Neural cell (in vitro differentiated cells): Measurements from ENCODE around the gene STPG3.

Experiments used
- EP300 ChIP-seq: fragments of 450-650 bp; conservative IDR thresholded peaks from 2 replicates; pipeline ENCODE4 v1.6.1; 2014; ENCODE audit warnings: antibody characterized with exemption, mild to moderate bottlenecking, moderate library complexity; ENCODE audit not compliant: poor library complexity, severe bottlenecking
- EZH2 ChIP-seq: fragments of 200-600, 300-800 bp; shearing (Covaris generic), sonication (generic); IDR thresholded peaks from 2 replicates; pipeline ENCODE4 v1.6.1; 2014; ENCODE audit warnings: antibody characterized with exemption, low read length, borderline replicate concordance, mild to moderate bottlenecking; ENCODE audit not compliant: insufficient read depth, poor library complexity, severe bottlenecking
- MXI1 ChIP-seq: fragments of 450-650 bp; conservative IDR thresholded peaks from 2 replicates; pipeline ENCODE4 v1.6.1; 2014; ENCODE audit warnings: antibody characterized with exemption, mild to moderate bottlenecking; ENCODE audit not compliant: poor library complexity, severe bottlenecking
- POLR2AphosphoS5 ChIP-seq: IDR thresholded peaks from 2 replicates; pipeline ENCODE4 v1.6.1; 2012
- RAD21 ChIP-seq: fragments of 450-650 bp; conservative IDR thresholded peaks from 2 replicates; pipeline ENCODE4 v1.6.1; 2014; ENCODE audit warnings: antibody characterized with exemption, mild to moderate bottlenecking, moderate library complexity
- SMC3 ChIP-seq: fragments of 450-650 bp; conservative IDR thresholded peaks from 2 replicates; pipeline ENCODE4 v1.6.1; 2014; ENCODE audit warnings: antibody characterized with exemption, mild to moderate bottlenecking, moderate library complexity; ENCODE audit not compliant: poor library complexity
- TAF1 ChIP-seq: IDR thresholded peaks from 2 replicates; pipeline ENCODE4 v1.6.1; 2012; ENCODE audit warnings: low read depth
- TF ChIP-seq, protein P1 (sequence below): fragments of 450-650 bp; IDR thresholded peaks from 2 replicates; pipeline ENCODE4 v1.5.1; 2014; ENCODE audit warnings: antibody characterized with exemption, mild to moderate bottlenecking, moderate library complexity; ENCODE audit not compliant: poor library complexity, severe bottlenecking
- TF ChIP-seq, protein P2 (sequence below): IDR thresholded peaks from 2 replicates; pipeline ENCODE4 v1.6.1; 2012; ENCODE audit warnings: borderline replicate concordance

DNA sequence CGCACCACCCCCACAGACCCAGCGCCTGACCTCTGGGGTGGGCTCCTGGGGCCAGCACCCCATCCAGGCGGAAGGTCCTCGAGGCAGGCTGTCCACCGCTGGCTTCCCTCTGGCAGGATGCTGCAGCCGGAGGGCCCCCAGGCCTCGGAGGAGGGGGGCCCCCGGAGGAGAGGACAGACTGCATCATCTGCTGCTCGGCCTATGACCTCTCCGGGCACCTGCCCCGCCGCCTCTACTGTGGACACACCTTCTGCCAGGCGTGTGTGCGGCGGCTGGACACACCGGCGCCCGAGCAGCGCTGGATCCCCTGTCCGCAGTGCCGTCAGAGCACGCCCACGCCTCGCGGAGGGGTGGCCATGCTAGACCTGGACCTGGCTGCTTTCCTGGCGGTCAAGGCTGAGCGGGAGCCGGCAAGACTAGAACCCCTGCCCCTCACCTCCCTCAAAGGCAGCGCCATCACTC is 22.5 kb upstream of the STPG3 start:
- TF ChIP-seq EZH2 (no peak), SMC3 (no peak), EP300 (no peak), MXI1 (no peak), TAF1 (no peak), POLR2AphosphoS5 (no peak), RAD21 (no peak)
- TF ChIP-seq, protein P1, sequence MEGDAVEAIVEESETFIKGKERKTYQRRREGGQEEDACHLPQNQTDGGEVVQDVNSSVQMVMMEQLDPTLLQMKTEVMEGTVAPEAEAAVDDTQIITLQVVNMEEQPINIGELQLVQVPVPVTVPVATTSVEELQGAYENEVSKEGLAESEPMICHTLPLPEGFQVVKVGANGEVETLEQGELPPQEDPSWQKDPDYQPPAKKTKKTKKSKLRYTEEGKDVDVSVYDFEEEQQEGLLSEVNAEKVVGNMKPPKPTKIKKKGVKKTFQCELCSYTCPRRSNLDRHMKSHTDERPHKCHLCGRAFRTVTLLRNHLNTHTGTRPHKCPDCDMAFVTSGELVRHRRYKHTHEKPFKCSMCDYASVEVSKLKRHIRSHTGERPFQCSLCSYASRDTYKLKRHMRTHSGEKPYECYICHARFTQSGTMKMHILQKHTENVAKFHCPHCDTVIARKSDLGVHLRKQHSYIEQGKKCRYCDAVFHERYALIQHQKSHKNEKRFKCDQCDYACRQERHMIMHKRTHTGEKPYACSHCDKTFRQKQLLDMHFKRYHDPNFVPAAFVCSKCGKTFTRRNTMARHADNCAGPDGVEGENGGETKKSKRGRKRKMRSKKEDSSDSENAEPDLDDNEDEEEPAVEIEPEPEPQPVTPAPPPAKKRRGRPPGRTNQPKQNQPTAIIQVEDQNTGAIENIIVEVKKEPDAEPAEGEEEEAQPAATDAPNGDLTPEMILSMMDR: no peak
- TF ChIP-seq, protein P2, sequence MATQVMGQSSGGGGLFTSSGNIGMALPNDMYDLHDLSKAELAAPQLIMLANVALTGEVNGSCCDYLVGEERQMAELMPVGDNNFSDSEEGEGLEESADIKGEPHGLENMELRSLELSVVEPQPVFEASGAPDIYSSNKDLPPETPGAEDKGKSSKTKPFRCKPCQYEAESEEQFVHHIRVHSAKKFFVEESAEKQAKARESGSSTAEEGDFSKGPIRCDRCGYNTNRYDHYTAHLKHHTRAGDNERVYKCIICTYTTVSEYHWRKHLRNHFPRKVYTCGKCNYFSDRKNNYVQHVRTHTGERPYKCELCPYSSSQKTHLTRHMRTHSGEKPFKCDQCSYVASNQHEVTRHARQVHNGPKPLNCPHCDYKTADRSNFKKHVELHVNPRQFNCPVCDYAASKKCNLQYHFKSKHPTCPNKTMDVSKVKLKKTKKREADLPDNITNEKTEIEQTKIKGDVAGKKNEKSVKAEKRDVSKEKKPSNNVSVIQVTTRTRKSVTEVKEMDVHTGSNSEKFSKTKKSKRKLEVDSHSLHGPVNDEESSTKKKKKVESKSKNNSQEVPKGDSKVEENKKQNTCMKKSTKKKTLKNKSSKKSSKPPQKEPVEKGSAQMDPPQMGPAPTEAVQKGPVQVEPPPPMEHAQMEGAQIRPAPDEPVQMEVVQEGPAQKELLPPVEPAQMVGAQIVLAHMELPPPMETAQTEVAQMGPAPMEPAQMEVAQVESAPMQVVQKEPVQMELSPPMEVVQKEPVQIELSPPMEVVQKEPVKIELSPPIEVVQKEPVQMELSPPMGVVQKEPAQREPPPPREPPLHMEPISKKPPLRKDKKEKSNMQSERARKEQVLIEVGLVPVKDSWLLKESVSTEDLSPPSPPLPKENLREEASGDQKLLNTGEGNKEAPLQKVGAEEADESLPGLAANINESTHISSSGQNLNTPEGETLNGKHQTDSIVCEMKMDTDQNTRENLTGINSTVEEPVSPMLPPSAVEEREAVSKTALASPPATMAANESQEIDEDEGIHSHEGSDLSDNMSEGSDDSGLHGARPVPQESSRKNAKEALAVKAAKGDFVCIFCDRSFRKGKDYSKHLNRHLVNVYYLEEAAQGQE: no peak
